Activated T-helper 1 cell treated with anti-CD3 and anti-CD28 coated beads, Interleukin-12 subunit alpha, Interleukin-12 subunit beta, Interleukin-2, Interleukin-4 antibody, amounts not matched to agents 30 ng/mL and 10 ng/mL and 1 ng/mL, durations not matched to agents 14 hours and 24 hours and 36 hours (primary cell): ENCODE measurements around the gene SMO. TPM values are rescaled to one million over a fixed set of nuclear protein-coding genes. Genes with fewer than 3 reads are reported as not detected.
"Not testable (repeated sequence)": the region's sequence is repeated elsewhere in the genome, so short reads cannot be mapped to it uniquely, and the experiment has no call there.

Experiments
- DNase-seq: peaks from one replicate; pipeline ENCODE4 v3.0.0; 2021; ENCODE audit warnings: low spot score
- H3K27ac Mint-ChIP-seq: one replicate; pipeline ENCODE4 v1.8.0; 2021; ENCODE audit warnings: mild to moderate bottlenecking, mixed read lengths
- H3K27me3 Mint-ChIP-seq: one replicate; pipeline ENCODE4 v1.8.0; 2022; ENCODE audit warnings: mild to moderate bottlenecking, moderate library complexity, mixed read lengths; ENCODE audit not compliant: insufficient read depth
- H3K36me3 Mint-ChIP-seq: one replicate; pipeline ENCODE4 v1.8.0; 2021; ENCODE audit warnings: low read depth, mixed read lengths
- H3K4me1 Mint-ChIP-seq: one replicate; pipeline ENCODE4 v1.8.0; 2021; ENCODE audit warnings: low read depth, mixed read lengths
- H3K4me3 Mint-ChIP-seq: one replicate; pipeline ENCODE4 v1.8.0; 2021; ENCODE audit warnings: mild to moderate bottlenecking, moderate library complexity, mixed read lengths
- H3K9me3 Mint-ChIP-seq: one replicate; pipeline ENCODE4 v1.8.0; 2021; ENCODE audit warnings: mixed read lengths
- intact Hi-C: fragments of 100-400 bp; cut with micrococcal nuclease; formaldehyde crosslinking; loops from one replicate; pipeline ENCODE4 v1.15.1; 2024
- total RNA-seq: library from RNA; stranded (reverse); gene quantifications from 2 replicates; pipeline ENCODE4 v1.2.3, GENCODE V29; 2022

Gene SMO
- total RNA-seq, 1 donor from 2014 or later: 0.44 TPM

- no peak for DNase-seq
- H3K27me3 Mint-ChIP-seq: no peaks in the 10 kb centered on the region
- no peak overlapping the region for H3K4me3 Mint-ChIP-seq
- no peaks in the 10 kb centered on the region for H3K9me3 Mint-ChIP-seq
- no peaks in the 10 kb centered on the region for H3K4me1 Mint-ChIP-seq
- no peak overlapping the region for H3K27ac Mint-ChIP-seq
- intact Hi-C loops: no loop called here
- no peaks in the 10 kb centered on the region for H3K36me3 Mint-ChIP-seq
Measured at GRCh38 chr7:129244220-129244619, 55.8 kb downstream of the SMO start.

- no peaks in the 10 kb centered on the region for H3K9me3 Mint-ChIP-seq
- no peak overlapping the region for H3K4me3 Mint-ChIP-seq
- no peaks in the 10 kb centered on the region for H3K4me1 Mint-ChIP-seq
- H3K27ac Mint-ChIP-seq: no peak overlapping the region
- intact Hi-C loops: no loop called here
- H3K27me3 Mint-ChIP-seq: no peaks in the 10 kb centered on the region
- no peak for DNase-seq
- no peaks in the 10 kb centered on the region for H3K36me3 Mint-ChIP-seq
Measured at GRCh38 chr7:129245533-129245932, 57.1 kb downstream of the SMO start.

- DNase-seq: no peak
- no peaks in the 10 kb centered on the region for H3K9me3 Mint-ChIP-seq
- no peak overlapping the region for H3K4me3 Mint-ChIP-seq
- no peaks in the 10 kb centered on the region for H3K4me1 Mint-ChIP-seq
- intact Hi-C loops: no loop called here
- H3K27me3 Mint-ChIP-seq: no peaks in the 10 kb centered on the region
- no peak overlapping the region for H3K27ac Mint-ChIP-seq
- H3K36me3 Mint-ChIP-seq: no peaks in the 10 kb centered on the region
Measured at GRCh38 chr7:129247087-129247486, 58.7 kb downstream of the SMO start.

- H3K4me3 Mint-ChIP-seq: no peak overlapping the region
- no peaks in the 10 kb centered on the region for H3K4me1 Mint-ChIP-seq
- no peaks in the 10 kb centered on the region for H3K27me3 Mint-ChIP-seq
- no peaks in the 10 kb centered on the region for H3K9me3 Mint-ChIP-seq
- H3K36me3 Mint-ChIP-seq: no peaks in the 10 kb centered on the region
- no peak for DNase-seq
- H3K27ac Mint-ChIP-seq: no peak overlapping the region
- intact Hi-C loops: no loop called here
Measured at GRCh38 chr7:129252128-129252527, 63.7 kb downstream of the SMO start.

GRCh38 chr7:129252603-129253002 is 64.2 kb downstream of the SMO start:
- H3K4me3 Mint-ChIP-seq, H3K4me1 Mint-ChIP-seq, H3K27ac Mint-ChIP-seq, H3K36me3 Mint-ChIP-seq, intact Hi-C loops, DNase-seq, H3K27me3 Mint-ChIP-seq, H3K9me3 Mint-ChIP-seq: not testable (repeated sequence)

- H3K4me3 Mint-ChIP-seq: no peak overlapping the region
- H3K27me3 Mint-ChIP-seq: no peaks in the 10 kb centered on the region
- intact Hi-C loops: no loop called here
- H3K4me1 Mint-ChIP-seq: peaks cover 21% of the 10 kb centered on the region
- H3K27ac Mint-ChIP-seq: no peak overlapping the region
- H3K36me3 Mint-ChIP-seq: no peaks in the 10 kb centered on the region
- no peak for DNase-seq
- H3K9me3 Mint-ChIP-seq: no peaks in the 10 kb centered on the region
Measured at GRCh38 chr7:129255800-129256199, 67.4 kb downstream of the SMO start.

- H3K4me1 Mint-ChIP-seq: peaks cover 21% of the 10 kb centered on the region
- H3K36me3 Mint-ChIP-seq: no peaks in the 10 kb centered on the region
- DNase-seq: no peak
- no peak overlapping the region for H3K4me3 Mint-ChIP-seq
- no peaks in the 10 kb centered on the region for H3K27me3 Mint-ChIP-seq
- no peak overlapping the region for H3K27ac Mint-ChIP-seq
- H3K9me3 Mint-ChIP-seq: no peaks in the 10 kb centered on the region
- intact Hi-C loops: no loop called here
Measured at GRCh38 chr7:129256221-129256620, 67.8 kb downstream of the SMO start.

GRCh38 chr7:129257168-129257567 is 68.7 kb downstream of the SMO start:
- Mint-ChIP-seq H3K9me3 (no peaks in the 10 kb centered on the region), H3K4me1 (peaks cover 21% of the 10 kb centered on the region), H3K36me3 (no peaks in the 10 kb centered on the region), H3K4me3 (no peak overlapping the region), H3K27ac (no peak overlapping the region), H3K27me3 (no peaks in the 10 kb centered on the region)
- DNase-seq: no peak
- intact Hi-C loops: no loop called here

- Mint-ChIP-seq H3K27me3 (no peaks in the 10 kb centered on the region), H3K9me3 (no peaks in the 10 kb centered on the region), H3K27ac (no peak overlapping the region), H3K4me3 (no peak overlapping the region), H3K36me3 (no peaks in the 10 kb centered on the region), H3K4me1 (peaks cover 21% of the 10 kb centered on the region)
- intact Hi-C loops: no loop called here
- no peak for DNase-seq
Measured at GRCh38 chr7:129258649-129259389, 70.4 kb downstream of the SMO start.

- Mint-ChIP-seq H3K4me1 (peaks cover 21% of the 10 kb centered on the region), H3K27me3 (no peaks in the 10 kb centered on the region), H3K4me3 (no peak overlapping the region), H3K9me3 (no peaks in the 10 kb centered on the region), H3K27ac (no peak overlapping the region), H3K36me3 (no peaks in the 10 kb centered on the region)
- intact Hi-C loops: no loop called here
- DNase-seq: no peak
Measured at GRCh38 chr7:129262324-129262723, 73.9 kb downstream of the SMO start.

Other genes with a start within 250 kb of the SMO start
- 52.8 and 53.2 TPM in 2 replicates for gene TNPO3, start 133.5 kb upstream of the SMO start, total RNA-seq
- 9.5 and 9.8 TPM in 2 replicates for gene TSPAN33, start 43.9 kb upstream of the SMO start, total RNA-seq
- gene AHCYL2, start 36.4 kb downstream of the SMO start, total RNA-seq: 14.1 and 15.5 TPM in 2 replicates
- 74.0 and 79.4 TPM in 2 replicates for gene STRIP2, start 245.8 kb downstream of the SMO start, total RNA-seq